HCT116 (cell line): ENCODE data around the gene MORC1. TPM values are rescaled to one million over a fixed set of nuclear protein-coding genes. Genes with fewer than 3 reads are reported as not detected.

Experiments used
- ATAC-seq: fragments of 200-7000 bp; cut with Tn5 transposase; 2 replicates; pipeline ENCODE4 v1.9.1; 2020; ENCODE audit warnings: mild to moderate bottlenecking, moderate library complexity
- BruUV-seq: library from RNA; stranded (reverse); fragments of 400-500 nt; replicated peaks from 2 replicates; lab custom pipeline; 2021; lab: Mats Ljungman, UMichigan
- CTCF ChIA-PET: fragments of 300-600 bp; sonication (Branson Sonifier 250); formaldehyde crosslinking; loops from one replicate; lab custom pipeline; 2021; ENCODE audit warnings: antibody characterized with exemption; lab: Charles Lee
- POLR2A ChIA-PET: fragments of 300-600, 350-600 bp; sonication (Branson Sonifier 250); formaldehyde crosslinking; loops from one replicate; lab custom pipeline; 2021; ENCODE audit warnings: antibody characterized with exemption; lab: Charles Lee
- RAD21 ChIA-PET, 2 experiments: fragments of 300-600 bp; sonication (Branson Sonifier 250); formaldehyde crosslinking; loops; one replicate each; lab custom pipeline; 2023; ENCODE audit warnings: low total read pairs in 2 of 2; ENCODE audit not compliant: uncharacterized antibody in 2 of 2, unreplicated experiment in 2 of 2, low non-redundant PET in 1 of 2; lab: Charles Lee
- DNase-seq: peaks from one replicate; pipeline ENCODE4 v3.0.0-alpha.2; 2010; ENCODE audit warnings: low read depth, low spot score
- H2AFZ ChIP-seq: fragments of 200-600 bp; shearing (Covaris generic), sonication (generic); 2 replicates; pipeline ENCODE4 v1.6.1; 2017; ENCODE audit warnings: low read depth, mixed run types, mixed read lengths, antibody characterized with exemption, low read length; ENCODE audit not compliant: poor library complexity, severe bottlenecking
- H3K27ac ChIP-seq: 2 replicates; pipeline ENCODE4 v1.5.1; 2012; ENCODE audit warnings: low read depth, low read length
- H3K27me3 ChIP-seq: fragments of 200-600 bp; sonication (generic); 2 replicates; pipeline ENCODE4 v1.6.1; 2016; ENCODE audit warnings: mixed run types, low read length, mixed read lengths; ENCODE audit not compliant: insufficient read depth
- H3K36me3 ChIP-seq, 2 experiments: fragments of 200-500 bp in 1 of 2; fragments of 200-600 bp in 1 of 2; sonication (Bioruptor generic) in 1 of 2; sonication (generic) in 1 of 2; 2 replicates each; pipeline versions ENCODE4 v1.5.1 to v1.6.1; 2014 to 2016; ENCODE audit warnings: low read length in 2 of 2, inconsistent platforms in 1 of 2, mixed read lengths in 1 of 2, mixed run types in 1 of 2; ENCODE audit not compliant: insufficient read depth in 2 of 2, control insufficient read depth in 1 of 2
- H3K4me1 ChIP-seq, 2 experiments: fragments of 200-600 bp in 1 of 2; sonication (generic) in 1 of 2; 2 replicates each; pipeline versions ENCODE4 v1.5.1 to v1.6.1; 2012 to 2017; ENCODE audit warnings: low read length in 2 of 2, inconsistent platforms in 1 of 2, mild to moderate bottlenecking in 1 of 2, mixed read lengths in 1 of 2, mixed run types in 1 of 2, moderate library complexity in 1 of 2; ENCODE audit not compliant: insufficient read depth in 2 of 2, control insufficient read depth in 1 of 2
- H3K4me2 ChIP-seq: fragments of 200-600 bp; sonication (generic); 2 replicates; pipeline ENCODE4 v1.6.1; 2017; ENCODE audit warnings: mixed run types, low read length, mixed read lengths
- H3K4me3 ChIP-seq, 2 experiments: fragments of 200-600 bp in 1 of 2; sonication (generic) in 1 of 2; replicated peaks in 1 of 2; 2 replicates each; pipeline ENCODE4 v1.5.1; 2011 to 2016; ENCODE audit warnings: low read length in 2 of 2, control low read depth in 1 of 2, low read depth in 1 of 2, mild to moderate bottlenecking in 1 of 2, mixed read lengths in 1 of 2, mixed run types in 1 of 2
- H3K79me2 ChIP-seq: fragments of 200-600 bp; sonication (generic); 2 replicates; pipeline ENCODE4 v1.6.1; 2017; ENCODE audit warnings: mild to moderate bottlenecking, mixed run types, low read length, moderate library complexity, mixed read lengths; ENCODE audit not compliant: insufficient read depth
- H3K9ac ChIP-seq: fragments of 200-600 bp; sonication (generic); 2 replicates; pipeline ENCODE4 v1.6.1; 2016; ENCODE audit warnings: low read length, mixed read lengths
- H3K9me2 ChIP-seq: fragments of 200-600 bp; sonication (generic), shearing (Covaris generic); 2 replicates; pipeline ENCODE4 v1.6.1; 2017; ENCODE audit warnings: mixed run types, mild to moderate bottlenecking, moderate library complexity; ENCODE audit not compliant: insufficient read depth
- H3K9me3 ChIP-seq, 2 experiments: fragments of 200-500 bp in 1 of 2; fragments of 200-600 bp in 1 of 2; sonication (Bioruptor generic) in 1 of 2; sonication (generic) in 1 of 2; 2 replicates each; pipeline ENCODE4 v1.6.1; 2014 to 2017; ENCODE audit warnings: low read length in 2 of 2, mixed read lengths in 2 of 2, inconsistent platforms in 1 of 2, low read depth in 1 of 2, mild to moderate bottlenecking in 1 of 2, mixed run types in 1 of 2, moderate library complexity in 1 of 2; ENCODE audit not compliant: control insufficient read depth in 1 of 2, insufficient read depth in 1 of 2
- H4K20me1 ChIP-seq: fragments of 200-600 bp; sonication (generic), shearing (Covaris generic); 2 replicates; pipeline ENCODE4 v1.6.1; 2017; ENCODE audit warnings: mixed run types, mild to moderate bottlenecking, moderate library complexity; ENCODE audit not compliant: insufficient read depth
- ATF3 ChIP-seq: IDR thresholded peaks from 2 replicates; pipeline ENCODE4 v1.6.1; 2012
- ELF1 ChIP-seq: IDR thresholded peaks from 2 replicates; pipeline ENCODE4 v1.6.1; 2012; ENCODE audit warnings: low read depth, borderline replicate concordance
- EZH2 ChIP-seq: fragments of 200-600 bp; sonication (generic); IDR thresholded peaks from 2 replicates; pipeline ENCODE4 v1.6.1; 2017; ENCODE audit warnings: antibody characterized with exemption, mixed run types
- EZH2phosphoT487 ChIP-seq: fragments of 200-600 bp; IDR thresholded peaks from 2 replicates; pipeline ENCODE4 v1.6.1; 2018; ENCODE audit warnings: antibody characterized with exemption, borderline replicate concordance
- FOSL1 ChIP-seq: IDR thresholded peaks from 2 replicates; pipeline ENCODE4 v1.6.1; 2012; ENCODE audit warnings: low read depth
- POLR2A ChIP-seq: IDR thresholded peaks from 2 replicates; pipeline ENCODE4 v1.7.0; 2011; ENCODE audit warnings: borderline replicate concordance; ENCODE audit not compliant: insufficient read depth, insufficient read length; ENCODE audit errors: extremely low read depth
- POLR2AphosphoS5 ChIP-seq: IDR thresholded peaks from 2 replicates; pipeline ENCODE4 v1.6.1; 2011; ENCODE audit warnings: mild to moderate bottlenecking, low read depth, low read length, moderate library complexity
- RAD21 ChIP-seq: IDR thresholded peaks from 2 replicates; pipeline ENCODE4 v1.6.1; 2012; ENCODE audit warnings: low read depth, mild to moderate bottlenecking
- SP1 ChIP-seq: IDR thresholded peaks from 2 replicates; pipeline ENCODE4 v1.6.1; 2012; ENCODE audit warnings: low read depth
- SRF ChIP-seq: IDR thresholded peaks from 2 replicates; pipeline ENCODE4 v1.6.1; 2012; ENCODE audit warnings: low read depth
- TCF7L2 ChIP-seq: IDR thresholded peaks from 2 replicates; pipeline ENCODE4 v1.7.0; 2011; ENCODE audit warnings: borderline replicate concordance, inconsistent platforms; ENCODE audit not compliant: insufficient read depth, insufficient read length; ENCODE audit errors: extremely low read depth
- YY1 ChIP-seq: IDR thresholded peaks from 2 replicates; pipeline ENCODE4 v1.6.1; 2011; ENCODE audit warnings: low read length, low read depth, moderate library complexity, mild to moderate bottlenecking; ENCODE audit not compliant: insufficient replicate concordance; ENCODE audit errors: extremely low read depth
- ZFX ChIP-seq: fragments of 450-650 bp; IDR thresholded peaks from 2 replicates; pipeline ENCODE4 v1.6.1; 2017
- ZNF274 ChIP-seq: fragments of 200-500 bp; sonication (Bioruptor generic); IDR thresholded peaks from 2 replicates; pipeline ENCODE4 v1.6.1; 2014; ENCODE audit warnings: mild to moderate bottlenecking, low read depth, low read length, inconsistent platforms
- intact Hi-C: fragments of 100-400 bp; cut with micrococcal nuclease; formaldehyde crosslinking; loops from 2 replicates; pipeline ENCODE4 v1.10.0; 2022
- total RNA-seq: library from RNA; stranded (reverse); gene quantifications from one replicate; pipeline ENCODE4 v1.2.1, GENCODE V29; 2021; ENCODE audit not compliant: unreplicated experiment
- TF ChIP-seq, protein P1 (sequence below), 3 experiments: fragments of 200-600 bp in 1 of 3; sonication (generic) in 1 of 3; IDR thresholded peaks in 2 of 3; conservative IDR thresholded peaks in 1 of 3; 2 replicates each; pipeline ENCODE4 v1.5.1; 2012 to 2017; ENCODE audit warnings: low read depth in 2 of 3, low read length in 2 of 3, antibody characterized with exemption in 1 of 3, borderline replicate concordance in 1 of 3, control low read depth in 1 of 3, mild to moderate bottlenecking in 1 of 3, mixed read lengths in 1 of 3, mixed run types in 1 of 3, moderate library complexity in 1 of 3; ENCODE audit not compliant: insufficient read depth in 1 of 3
- TF ChIP-seq, protein P2 (sequence below): IDR thresholded peaks from 2 replicates; pipeline ENCODE4 v1.6.1; 2011; ENCODE audit warnings: mild to moderate bottlenecking, low read length, moderate library complexity; ENCODE audit not compliant: insufficient replicate concordance; ENCODE audit errors: extremely low read depth

Gene MORC1
- total RNA-seq, 1 experiment from 2014 or later: not detected

- H3K4me2 ChIP-seq: no peak overlapping the region
- H3K36me3 ChIP-seq: no peaks in the 10 kb centered on the region
- intact Hi-C loops: no loop called here
- ChIA-PET CTCF (interaction anchor here (0.7 to 2.4 kb wide), 9 partner anchors 10 to 607 kb away, joined by 3 to 24 read pairs (median 3); no protein-coding TSS in a partner anchor), RAD21 (interaction anchor here in 1 of 2 experiments (1.0 kb wide), 1 partner anchor 74 kb away, joined by 3 read pairs; no protein-coding TSS in a partner anchor), POLR2A (no interaction called here)
- H3K9ac ChIP-seq: no peak overlapping the region
- no peaks in the 10 kb centered on the region for H3K27me3 ChIP-seq
- H3K27ac ChIP-seq: no peak overlapping the region
- no peak overlapping the region for H3K4me3 ChIP-seq
- H3K9me3 ChIP-seq: no peaks in the 10 kb centered on the region
- no peaks in the 10 kb centered on the region for H3K79me2 ChIP-seq
- ATAC-seq: peak; percentile 100
- no peaks in the 10 kb centered on the region for H3K4me1 ChIP-seq
- peak; percentile 50 for DNase-seq
- no peaks in the 10 kb centered on the region for H3K9me2 ChIP-seq
- peak overlapping the region; percentile 42 for H2AFZ ChIP-seq
- no peaks in the 10 kb centered on the region for H4K20me1 ChIP-seq
- peak; percentile 56 for TF ChIP-seq RAD21
- TF ChIP-seq SRF: no peak
- TF ChIP-seq ZFX: no peak
- TF ChIP-seq, protein P1, sequence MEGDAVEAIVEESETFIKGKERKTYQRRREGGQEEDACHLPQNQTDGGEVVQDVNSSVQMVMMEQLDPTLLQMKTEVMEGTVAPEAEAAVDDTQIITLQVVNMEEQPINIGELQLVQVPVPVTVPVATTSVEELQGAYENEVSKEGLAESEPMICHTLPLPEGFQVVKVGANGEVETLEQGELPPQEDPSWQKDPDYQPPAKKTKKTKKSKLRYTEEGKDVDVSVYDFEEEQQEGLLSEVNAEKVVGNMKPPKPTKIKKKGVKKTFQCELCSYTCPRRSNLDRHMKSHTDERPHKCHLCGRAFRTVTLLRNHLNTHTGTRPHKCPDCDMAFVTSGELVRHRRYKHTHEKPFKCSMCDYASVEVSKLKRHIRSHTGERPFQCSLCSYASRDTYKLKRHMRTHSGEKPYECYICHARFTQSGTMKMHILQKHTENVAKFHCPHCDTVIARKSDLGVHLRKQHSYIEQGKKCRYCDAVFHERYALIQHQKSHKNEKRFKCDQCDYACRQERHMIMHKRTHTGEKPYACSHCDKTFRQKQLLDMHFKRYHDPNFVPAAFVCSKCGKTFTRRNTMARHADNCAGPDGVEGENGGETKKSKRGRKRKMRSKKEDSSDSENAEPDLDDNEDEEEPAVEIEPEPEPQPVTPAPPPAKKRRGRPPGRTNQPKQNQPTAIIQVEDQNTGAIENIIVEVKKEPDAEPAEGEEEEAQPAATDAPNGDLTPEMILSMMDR (IDR thresholded peaks at IDR 0.05 in 2 of 3, conservative IDR thresholded peaks at IDR 0.05 in 1 of 3; ENCODE audit: borderline replicate concordance in 1 of 3, insufficient read depth in 1 of 3, low read depth in 2 of 3, low read length in 2 of 3): peak; percentile 20 to 77 (median 65); a peak in 4 of 6 replicates
- no TSS peak for BruUV-seq
These were observed 19.8 kb downstream of the MORC1 start for GRCh38 chr3:109098079-109098644.

DNA sequence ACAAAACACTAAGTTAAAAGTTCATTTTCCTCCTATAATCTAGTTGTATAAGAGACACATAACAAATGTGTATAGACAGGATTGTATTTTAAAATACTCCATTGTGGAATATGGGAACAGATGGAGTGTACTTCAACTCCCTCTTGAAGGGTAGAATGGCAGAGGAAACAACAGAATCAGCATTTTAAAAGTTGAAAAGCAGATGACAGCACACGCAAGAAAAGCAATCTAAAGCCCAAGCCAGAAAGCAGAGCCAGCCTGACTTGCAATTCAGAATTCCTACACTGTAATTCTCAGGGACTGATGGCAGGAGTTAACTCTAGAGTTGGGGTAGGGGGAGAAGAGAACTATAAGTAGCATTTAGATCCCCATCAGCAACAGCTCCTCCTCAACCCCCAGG is 22.8 kb downstream of the MORC1 start:
- DNase-seq (no peak), ATAC-seq (no peak)
- Histone ChIP-seq H3K27me3 (no peaks in the 10 kb centered on the region), H2AFZ (no peak overlapping the region), H3K4me2 (no peak overlapping the region), H3K79me2 (no peaks in the 10 kb centered on the region), H3K27ac (no peak overlapping the region), H3K36me3 (no peaks in the 10 kb centered on the region), H3K4me3 (no peak overlapping the region), H3K4me1 (no peaks in the 10 kb centered on the region), H3K9me2 (no peaks in the 10 kb centered on the region), H4K20me1 (no peaks in the 10 kb centered on the region), H3K9ac (no peak overlapping the region), H3K9me3 (no peaks in the 10 kb centered on the region)
- POLR2A ChIA-PET: no interaction called here
- RAD21 ChIA-PET: no interaction called here
- CTCF ChIA-PET: no interaction called here
- intact Hi-C loops: no loop called here
- no TSS peak for BruUV-seq
- TF ChIP-seq SRF: no peak
- no peak for TF ChIP-seq TCF7L2
- TF ChIP-seq POLR2A: no peak
- TF ChIP-seq ATF3: no peak
- TF ChIP-seq POLR2AphosphoS5: no peak
- no peak for TF ChIP-seq ELF1
- TF ChIP-seq EZH2phosphoT487: no peak
- TF ChIP-seq FOSL1: no peak
- no peak for TF ChIP-seq SP1
- TF ChIP-seq, protein P2, sequence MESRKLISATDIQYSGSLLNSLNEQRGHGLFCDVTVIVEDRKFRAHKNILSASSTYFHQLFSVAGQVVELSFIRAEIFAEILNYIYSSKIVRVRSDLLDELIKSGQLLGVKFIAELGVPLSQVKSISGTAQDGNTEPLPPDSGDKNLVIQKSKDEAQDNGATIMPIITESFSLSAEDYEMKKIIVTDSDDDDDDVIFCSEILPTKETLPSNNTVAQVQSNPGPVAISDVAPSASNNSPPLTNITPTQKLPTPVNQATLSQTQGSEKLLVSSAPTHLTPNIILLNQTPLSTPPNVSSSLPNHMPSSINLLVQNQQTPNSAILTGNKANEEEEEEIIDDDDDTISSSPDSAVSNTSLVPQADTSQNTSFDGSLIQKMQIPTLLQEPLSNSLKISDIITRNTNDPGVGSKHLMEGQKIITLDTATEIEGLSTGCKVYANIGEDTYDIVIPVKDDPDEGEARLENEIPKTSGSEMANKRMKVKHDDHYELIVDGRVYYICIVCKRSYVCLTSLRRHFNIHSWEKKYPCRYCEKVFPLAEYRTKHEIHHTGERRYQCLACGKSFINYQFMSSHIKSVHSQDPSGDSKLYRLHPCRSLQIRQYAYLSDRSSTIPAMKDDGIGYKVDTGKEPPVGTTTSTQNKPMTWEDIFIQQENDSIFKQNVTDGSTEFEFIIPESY: no peak
- no peak for TF ChIP-seq YY1
- TF ChIP-seq EZH2: no peak
- TF ChIP-seq ZNF274: no peak
